Measurements from ENCODE around the gene SLC12A5.
A peak's percentile ranks its signal among the peaks of the same experiment; 100 is the strongest.

Gene SLC12A5

GRCh38 chr20:46070215-46070900, 41.3 kb downstream of the SLC12A5 start:
- no peak overlapping the region for H3K4me3 Mint-ChIP-seq
- no peak overlapping the region for H3K27ac Mint-ChIP-seq (ENCODE audit: low read depth)
- peaks cover 6% of the 10 kb centered on the region for H3K4me1 Mint-ChIP-seq
- no peaks in the 10 kb centered on the region for H3K9me3 Mint-ChIP-seq
- ATAC-seq (replicated peaks; ENCODE audit: extremely low read depth, poor library complexity, severe bottlenecking) (no peak), DNase-seq (ENCODE audit: low spot score in 2 of 2) (no peak)
- peaks cover 45% of the 10 kb centered on the region for H3K36me3 Mint-ChIP-seq (ENCODE audit: insufficient read depth)
- no peaks in the 10 kb centered on the region for H3K27me3 Mint-ChIP-seq

DNA sequence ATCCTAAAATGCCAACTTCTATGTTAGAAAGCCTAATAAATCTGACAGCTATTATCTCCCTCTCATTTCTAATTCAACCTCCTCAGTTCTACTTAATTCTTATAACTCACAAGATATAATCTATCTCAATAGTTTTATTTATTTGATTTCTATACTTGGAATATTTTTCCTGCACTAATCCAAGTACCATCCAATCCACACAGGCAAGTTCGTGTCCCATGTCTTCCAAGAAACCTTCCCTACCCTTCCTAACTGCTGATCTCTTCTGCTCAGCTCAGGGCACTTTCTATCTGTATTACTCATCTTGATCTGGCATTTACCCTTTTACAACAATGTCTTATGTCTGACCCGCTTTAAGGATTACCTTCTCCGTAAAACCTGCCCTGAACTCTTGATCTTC, 42.6 kb downstream of the SLC12A5 start:
- H3K27ac Mint-ChIP-seq (ENCODE audit: low read depth) = no peak overlapping the region
- ATAC-seq (replicated peaks; ENCODE audit: extremely low read depth, poor library complexity, severe bottlenecking) (no peak), DNase-seq (ENCODE audit: low spot score in 2 of 2) (no peak)
- H3K27me3 Mint-ChIP-seq = no peaks in the 10 kb centered on the region
- H3K4me3 Mint-ChIP-seq = no peak overlapping the region
- H3K4me1 Mint-ChIP-seq = peaks cover 6% of the 10 kb centered on the region
- H3K9me3 Mint-ChIP-seq = no peaks in the 10 kb centered on the region
- H3K36me3 Mint-ChIP-seq (ENCODE audit: insufficient read depth) = peaks cover 37% of the 10 kb centered on the region

GRCh38 chr20:46073024-46073423, 44.0 kb downstream of the SLC12A5 start:
- DNase-seq (ENCODE audit: low spot score in 2 of 2) = no peak
- Mint-ChIP-seq H3K4me1 (peaks cover 6% of the 10 kb centered on the region), H3K36me3 (ENCODE audit: insufficient read depth) (peaks cover 28% of the 10 kb centered on the region), H3K9me3 (no peaks in the 10 kb centered on the region), H3K4me3 (no peak overlapping the region), H3K27ac (ENCODE audit: low read depth) (no peak overlapping the region), H3K27me3 (no peaks in the 10 kb centered on the region)
- ATAC-seq (replicated peaks; ENCODE audit: extremely low read depth, poor library complexity, severe bottlenecking) = no peak

DNA sequence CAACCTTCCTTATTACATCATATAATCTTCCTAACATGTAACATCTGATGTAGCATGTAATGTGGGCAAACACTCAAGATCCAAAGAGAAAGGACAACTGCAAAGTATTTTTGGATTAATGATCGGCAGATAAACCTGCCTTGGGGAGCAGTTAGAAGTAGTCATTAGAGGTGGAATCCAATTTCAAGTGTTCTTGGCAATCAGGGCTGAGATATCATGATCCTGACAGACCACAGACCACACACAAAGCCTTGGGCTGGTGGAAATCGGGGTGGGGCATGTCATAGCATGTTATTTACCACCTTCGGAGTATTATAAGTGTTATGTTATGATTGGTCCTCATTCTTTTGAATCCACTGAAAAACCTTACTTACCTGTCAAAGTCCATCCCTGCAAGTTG, 44.4 kb downstream of the SLC12A5 start:
- Mint-ChIP-seq H3K4me1 (peaks cover 6% of the 10 kb centered on the region), H3K27ac (ENCODE audit: low read depth) (no peak overlapping the region), H3K9me3 (no peaks in the 10 kb centered on the region), H3K4me3 (no peak overlapping the region), H3K27me3 (no peaks in the 10 kb centered on the region), H3K36me3 (ENCODE audit: insufficient read depth) (peaks cover 28% of the 10 kb centered on the region)
- ATAC-seq (replicated peaks; ENCODE audit: extremely low read depth, poor library complexity, severe bottlenecking) (no peak), DNase-seq (ENCODE audit: low spot score in 2 of 2) (no peak)

DNA sequence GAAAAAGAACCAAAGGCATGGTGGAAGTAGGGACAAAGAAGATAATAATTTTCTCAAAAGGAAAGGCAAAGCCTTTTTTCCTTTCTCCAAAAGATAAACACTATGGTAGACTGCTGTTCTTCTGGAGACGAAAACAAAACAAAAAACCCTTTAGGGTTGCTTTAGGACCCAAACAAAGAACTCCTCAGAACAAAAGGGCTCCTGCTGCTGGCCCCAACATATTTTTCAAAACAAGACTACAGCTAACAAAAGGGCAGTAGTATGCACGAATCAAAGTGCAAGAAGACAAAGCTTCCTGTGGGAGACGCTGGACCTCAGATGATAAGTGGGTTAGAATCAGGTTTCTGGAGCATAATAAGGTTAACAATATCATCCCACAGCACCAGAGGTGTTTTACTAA, 45.0 kb downstream of the SLC12A5 start:
- no peak overlapping the region for H3K4me3 Mint-ChIP-seq
- no peaks in the 10 kb centered on the region for H3K27me3 Mint-ChIP-seq
- DNase-seq (ENCODE audit: low spot score in 2 of 2) (no peak), ATAC-seq (replicated peaks; ENCODE audit: extremely low read depth, poor library complexity, severe bottlenecking) (no peak)
- H3K36me3 Mint-ChIP-seq (ENCODE audit: insufficient read depth) = peaks cover 27% of the 10 kb centered on the region
- peaks cover 6% of the 10 kb centered on the region for H3K4me1 Mint-ChIP-seq
- H3K9me3 Mint-ChIP-seq = no peaks in the 10 kb centered on the region
- no peak overlapping the region for H3K27ac Mint-ChIP-seq (ENCODE audit: low read depth)

DNA sequence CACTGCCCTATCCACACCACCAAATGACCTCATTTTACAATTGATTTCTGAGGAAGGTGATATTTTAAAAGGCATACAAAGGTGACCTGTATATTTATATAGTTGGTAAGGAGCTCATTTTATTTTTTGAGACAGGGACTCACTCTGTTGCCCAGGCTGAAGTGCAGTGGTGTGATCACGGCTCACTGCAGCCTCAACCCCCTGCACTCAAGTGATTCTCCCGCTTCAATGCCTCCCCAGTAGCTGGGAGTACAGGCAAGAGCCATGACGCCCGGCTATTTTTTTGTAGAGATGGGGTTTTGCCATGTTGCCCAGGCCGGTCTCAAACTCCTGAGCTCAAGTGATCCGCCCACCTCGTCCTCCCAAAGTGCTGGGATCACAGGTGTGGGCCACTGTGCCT, 47.8 kb downstream of the SLC12A5 start:
- H3K36me3 Mint-ChIP-seq (ENCODE audit: insufficient read depth) = peaks cover 21% of the 10 kb centered on the region

GRCh38 chr20:46077642-46078305, 48.8 kb downstream of the SLC12A5 start:
- Mint-ChIP-seq H3K27ac (ENCODE audit: low read depth) (no peak overlapping the region), H3K9me3 (no peaks in the 10 kb centered on the region), H3K4me3 (no peak overlapping the region), H3K36me3 (ENCODE audit: insufficient read depth) (peaks cover 21% of the 10 kb centered on the region), H3K27me3 (no peaks in the 10 kb centered on the region), H3K4me1 (peaks cover 25% of the 10 kb centered on the region)
- ATAC-seq (replicated peaks; ENCODE audit: extremely low read depth, poor library complexity, severe bottlenecking) (no peak), DNase-seq (ENCODE audit: low spot score in 2 of 2) (no peak)

More for the DNA sequence above, 47.8 kb downstream of the SLC12A5 start:
- Mint-ChIP-seq H3K9me3 (no peaks in the 10 kb centered on the region), H3K27ac (ENCODE audit: low read depth) (no peak overlapping the region), H3K4me1 (peaks cover 15% of the 10 kb centered on the region), H3K4me3 (no peak overlapping the region), H3K27me3 (no peaks in the 10 kb centered on the region)
- no peak for DNase-seq (ENCODE audit: low spot score in 2 of 2)
- no peak for ATAC-seq (replicated peaks; ENCODE audit: extremely low read depth, poor library complexity, severe bottlenecking)

DNA sequence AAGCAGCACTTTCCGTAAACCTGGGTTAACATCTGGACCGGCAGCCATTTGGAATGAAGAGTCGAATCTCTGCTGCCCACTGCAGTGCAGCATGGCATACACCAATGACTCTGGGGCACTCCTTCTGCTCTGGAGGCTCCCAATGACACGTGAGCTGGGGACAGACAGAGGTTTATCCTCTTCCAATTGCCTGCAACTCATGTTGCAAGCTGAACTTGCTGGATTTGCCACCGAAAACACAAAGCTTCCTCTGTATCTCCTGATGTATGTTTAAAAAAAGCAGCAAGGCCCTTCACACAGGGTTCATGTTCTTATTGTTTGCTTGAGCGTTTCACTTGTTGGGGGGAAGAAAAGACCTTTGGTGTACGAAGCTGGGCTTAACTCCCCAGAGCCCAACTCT, 49.9 kb downstream of the SLC12A5 start:
- Mint-ChIP-seq H3K4me1 (peaks cover 34% of the 10 kb centered on the region), H3K27ac (ENCODE audit: low read depth) (no peak overlapping the region), H3K4me3 (no peak overlapping the region), H3K36me3 (ENCODE audit: insufficient read depth) (peaks cover 21% of the 10 kb centered on the region), H3K27me3 (no peaks in the 10 kb centered on the region), H3K9me3 (no peaks in the 10 kb centered on the region)
- DNase-seq (ENCODE audit: low spot score in 2 of 2) = no peak
- ATAC-seq (replicated peaks; ENCODE audit: extremely low read depth, poor library complexity, severe bottlenecking) = no peak

GRCh38 chr20:46081074-46081473, 52.1 kb downstream of the SLC12A5 start:
- no peak for ATAC-seq (replicated peaks; ENCODE audit: extremely low read depth, poor library complexity, severe bottlenecking)
- Mint-ChIP-seq H3K27ac (ENCODE audit: low read depth) (no peak overlapping the region), H3K36me3 (ENCODE audit: insufficient read depth) (peaks cover 15% of the 10 kb centered on the region), H3K27me3 (no peaks in the 10 kb centered on the region), H3K4me3 (no peak overlapping the region), H3K9me3 (no peaks in the 10 kb centered on the region), H3K4me1 (peaks cover 44% of the 10 kb centered on the region)
- no peak for DNase-seq (ENCODE audit: low spot score in 2 of 2)

GRCh38 chr20:46083101-46083500, 54.1 kb downstream of the SLC12A5 start:
- Mint-ChIP-seq H3K9me3 (no peaks in the 10 kb centered on the region), H3K4me1 (peaks cover 63% of the 10 kb centered on the region), H3K36me3 (ENCODE audit: insufficient read depth) (peaks cover 12% of the 10 kb centered on the region), H3K27me3 (no peaks in the 10 kb centered on the region), H3K27ac (ENCODE audit: low read depth) (no peak overlapping the region), H3K4me3 (no peak overlapping the region)
- DNase-seq (ENCODE audit: low spot score in 2 of 2) = no peak
- ATAC-seq (replicated peaks; ENCODE audit: extremely low read depth, poor library complexity, severe bottlenecking) = no peak

DNA sequence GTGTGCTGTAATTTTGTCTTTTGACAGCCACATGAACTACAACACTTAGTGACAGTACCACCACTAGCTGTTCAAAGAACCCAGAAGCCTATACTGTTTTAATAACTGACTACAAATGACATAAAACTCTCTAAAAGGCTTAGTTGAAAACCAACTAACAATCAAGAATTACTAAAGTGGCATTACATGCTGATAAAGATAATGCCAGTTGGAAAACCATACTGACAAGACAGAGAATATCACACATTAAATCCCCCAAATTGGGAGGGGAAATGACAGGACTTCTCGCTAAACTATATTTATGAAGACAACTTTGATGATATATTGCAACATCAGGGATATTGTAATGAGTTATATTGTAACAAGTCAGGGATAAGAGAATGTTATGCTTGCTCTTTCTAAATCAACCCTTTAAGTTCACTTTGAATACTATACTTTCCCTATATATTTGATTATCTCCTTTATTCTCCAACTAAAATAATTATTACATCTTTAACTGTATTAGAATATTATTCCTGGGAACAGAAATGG, 54.6 kb downstream of the SLC12A5 start:
- peaks cover 7% of the 10 kb centered on the region for H3K36me3 Mint-ChIP-seq (ENCODE audit: insufficient read depth)
- H3K9me3 Mint-ChIP-seq = no peaks in the 10 kb centered on the region
- H3K4me3 Mint-ChIP-seq = no peak overlapping the region
- DNase-seq (ENCODE audit: low spot score in 2 of 2) (no peak), ATAC-seq (replicated peaks; ENCODE audit: extremely low read depth, poor library complexity, severe bottlenecking) (no peak)
- H3K27me3 Mint-ChIP-seq = no peaks in the 10 kb centered on the region
- no peak overlapping the region for H3K27ac Mint-ChIP-seq (ENCODE audit: low read depth)
- peaks cover 68% of the 10 kb centered on the region for H3K4me1 Mint-ChIP-seq

DNA sequence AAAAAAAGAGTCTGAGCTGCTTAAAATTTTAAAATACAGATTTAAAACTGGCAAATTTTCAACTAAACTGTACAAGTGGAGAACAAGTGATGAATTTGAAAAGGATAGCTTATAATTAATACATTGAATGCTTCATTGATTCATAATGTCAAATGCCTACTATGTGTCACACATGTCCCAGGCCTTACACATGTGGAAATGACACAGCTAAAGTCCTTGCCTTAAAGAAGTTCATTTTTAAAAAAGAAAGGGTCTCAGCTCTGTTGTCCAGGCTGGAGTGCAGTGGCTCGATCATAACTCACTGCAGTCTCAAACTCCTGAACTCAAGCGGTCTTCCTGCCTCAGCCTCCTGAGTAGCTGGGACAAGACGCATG, 55.8 kb downstream of the SLC12A5 start:
- Mint-ChIP-seq H3K4me3 (no peak overlapping the region), H3K27me3 (no peaks in the 10 kb centered on the region), H3K9me3 (no peaks in the 10 kb centered on the region), H3K4me1 (peaks cover 65% of the 10 kb centered on the region), H3K27ac (ENCODE audit: low read depth) (no peak overlapping the region), H3K36me3 (ENCODE audit: insufficient read depth) (peaks cover 7% of the 10 kb centered on the region)
- no peak for ATAC-seq (replicated peaks; ENCODE audit: extremely low read depth, poor library complexity, severe bottlenecking)
- DNase-seq (ENCODE audit: low spot score in 2 of 2) = no peak

DNA sequence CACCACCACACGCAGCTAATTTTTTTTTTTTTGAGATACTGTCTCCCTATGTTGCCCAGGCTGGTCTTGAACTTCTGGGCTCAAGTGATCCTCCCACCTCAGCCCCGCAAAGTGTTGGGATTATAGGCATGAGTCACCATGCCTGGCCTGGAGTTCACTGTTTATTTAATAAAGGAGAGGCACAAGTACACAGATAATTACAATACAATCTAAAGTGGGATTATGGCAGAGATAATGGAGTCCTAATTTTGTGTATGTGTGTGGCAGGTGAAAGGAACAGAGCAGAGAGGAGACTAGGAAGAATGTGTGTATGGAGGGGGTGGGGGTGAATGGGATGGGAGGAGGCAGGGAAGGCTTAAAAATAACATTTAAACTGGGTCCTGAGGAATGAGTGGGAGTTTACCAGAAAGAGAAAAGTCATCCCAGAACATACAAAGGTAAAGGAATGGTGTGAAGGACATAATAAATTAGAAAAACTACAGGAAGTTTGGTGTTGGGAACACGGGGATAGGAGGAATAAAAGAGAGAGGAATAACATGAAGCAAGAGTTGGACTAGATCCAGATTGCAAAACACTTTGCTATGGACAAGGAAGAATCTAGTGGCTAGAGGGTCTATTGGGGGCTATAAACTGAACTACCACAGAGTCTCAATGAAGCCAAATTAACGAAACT, 56.3 kb downstream of the SLC12A5 start:
- no peak for ATAC-seq (replicated peaks; ENCODE audit: extremely low read depth, poor library complexity, severe bottlenecking)

More for the DNA sequence above, 56.3 kb downstream of the SLC12A5 start:
- H3K4me1 Mint-ChIP-seq = peaks cover 69% of the 10 kb centered on the region
- H3K9me3 Mint-ChIP-seq = no peaks in the 10 kb centered on the region
- peaks cover 11% of the 10 kb centered on the region for H3K36me3 Mint-ChIP-seq (ENCODE audit: insufficient read depth)
- H3K27me3 Mint-ChIP-seq = no peaks in the 10 kb centered on the region
- H3K4me3 Mint-ChIP-seq = peak overlapping the region; percentile 9
- DNase-seq (ENCODE audit: low spot score in 2 of 2) = no peak
- no peak overlapping the region for H3K27ac Mint-ChIP-seq (ENCODE audit: low read depth)
